GM21381 (cell line): ENCODE results near the gene IL20RA.

Experiments used
- ATAC-seq: cut with Tn5 transposase; IDR thresholded peaks from one replicate; pipeline ENCODE4 v1.9.1; 2021; ENCODE audit warnings: mild to moderate bottlenecking, moderate library complexity; ENCODE audit not compliant: unreplicated experiment

IL20RA gene

DNA sequence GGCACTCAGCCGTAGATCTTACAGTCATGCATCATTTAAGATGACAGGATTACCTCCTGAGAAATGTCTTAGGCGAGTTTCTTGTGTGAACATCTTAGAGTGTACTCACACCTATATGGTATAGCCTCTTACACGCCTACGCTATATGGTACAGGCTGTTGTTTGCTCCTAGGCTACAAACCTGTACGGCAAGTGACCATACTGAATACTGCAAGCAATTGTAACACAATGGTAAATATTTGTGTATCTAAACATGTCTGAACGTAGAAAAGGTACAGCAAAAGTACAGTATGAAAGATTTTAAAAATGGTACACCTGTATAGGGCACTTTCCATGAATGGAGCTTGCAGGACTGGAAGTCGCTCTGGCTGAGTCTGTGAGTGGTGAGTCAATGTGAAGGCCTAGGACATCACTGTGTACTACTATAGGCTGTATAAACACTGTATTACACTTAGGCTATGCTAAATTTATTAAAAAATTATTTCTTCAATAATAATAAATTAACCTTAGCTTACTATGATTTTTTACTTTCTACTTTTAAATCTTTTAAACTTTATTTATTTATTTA, 541 bp upstream of the IL20RA start:
- no peak for ATAC-seq

DNA sequence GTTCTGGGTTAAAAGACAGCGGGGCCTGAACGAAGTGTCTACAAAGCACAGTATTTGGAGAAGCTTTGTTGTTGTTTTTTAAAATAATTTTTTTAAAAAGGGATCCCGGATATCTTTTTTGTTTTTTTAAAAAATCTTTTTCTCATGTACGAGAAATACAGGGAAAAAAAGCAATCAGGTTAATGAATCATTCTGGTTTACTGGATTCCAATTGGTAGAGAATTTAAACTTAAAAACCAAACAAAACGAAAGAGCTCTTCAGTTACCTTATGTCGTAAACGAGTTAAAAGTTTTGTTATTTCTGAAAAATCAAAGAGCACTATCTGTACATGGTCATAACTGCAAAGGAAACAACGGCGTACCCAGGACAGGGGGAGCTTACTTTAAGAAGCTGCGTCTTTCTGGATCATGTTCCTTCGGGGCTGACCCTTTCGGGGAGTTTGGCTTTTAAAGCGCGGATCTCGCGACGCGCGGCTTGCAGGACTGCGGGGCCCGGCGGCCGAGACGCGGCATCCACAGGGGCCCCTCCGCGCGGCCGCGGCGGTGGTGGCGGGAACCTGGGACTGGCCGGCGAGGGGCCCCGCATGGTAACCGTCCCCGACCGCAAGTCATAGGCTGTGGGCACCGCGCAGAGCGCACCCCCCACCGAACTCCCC, 927 bp downstream of the IL20RA start:
- ATAC-seq = no peak

DNA sequence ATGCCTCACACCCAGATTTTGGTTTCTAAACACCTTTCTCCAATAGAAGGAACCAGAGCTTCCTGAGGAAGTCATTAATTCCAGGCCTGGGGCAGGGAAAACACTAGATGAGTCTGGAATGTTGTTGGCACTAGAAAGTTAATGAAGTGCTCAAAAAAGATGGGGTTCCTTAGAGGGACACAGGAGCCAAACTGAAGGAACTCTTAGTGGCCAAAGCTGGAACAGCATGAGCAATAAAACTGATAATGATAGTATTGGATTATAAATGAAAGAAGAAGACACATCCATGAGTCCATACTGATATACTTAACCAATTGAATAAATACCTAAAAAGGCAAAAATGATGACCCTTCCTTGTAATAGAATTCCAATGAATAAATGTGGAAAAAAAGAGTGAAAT, 4.4 kb downstream of the IL20RA start:
- ATAC-seq = no peak

DNA sequence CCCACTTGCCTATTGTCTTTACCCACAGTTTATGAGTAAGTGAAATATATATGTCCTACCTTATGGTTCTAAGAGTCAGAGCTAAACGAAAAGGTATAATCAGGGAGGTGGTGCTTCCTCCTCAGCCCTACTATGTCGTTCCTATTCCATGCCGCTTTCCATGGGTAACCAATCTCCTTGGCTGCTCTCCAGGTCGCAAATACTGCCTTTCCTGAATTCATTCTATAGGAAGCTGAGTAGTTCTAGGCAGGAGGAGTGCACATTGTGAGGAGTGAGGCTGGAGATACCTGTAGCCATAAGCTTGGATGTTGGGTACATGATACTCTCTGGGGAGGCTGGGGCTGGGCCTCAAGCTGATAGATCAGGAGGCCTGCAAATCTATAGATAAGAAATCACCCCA, 5.8 kb downstream of the IL20RA start:
- ATAC-seq = no peak

DNA sequence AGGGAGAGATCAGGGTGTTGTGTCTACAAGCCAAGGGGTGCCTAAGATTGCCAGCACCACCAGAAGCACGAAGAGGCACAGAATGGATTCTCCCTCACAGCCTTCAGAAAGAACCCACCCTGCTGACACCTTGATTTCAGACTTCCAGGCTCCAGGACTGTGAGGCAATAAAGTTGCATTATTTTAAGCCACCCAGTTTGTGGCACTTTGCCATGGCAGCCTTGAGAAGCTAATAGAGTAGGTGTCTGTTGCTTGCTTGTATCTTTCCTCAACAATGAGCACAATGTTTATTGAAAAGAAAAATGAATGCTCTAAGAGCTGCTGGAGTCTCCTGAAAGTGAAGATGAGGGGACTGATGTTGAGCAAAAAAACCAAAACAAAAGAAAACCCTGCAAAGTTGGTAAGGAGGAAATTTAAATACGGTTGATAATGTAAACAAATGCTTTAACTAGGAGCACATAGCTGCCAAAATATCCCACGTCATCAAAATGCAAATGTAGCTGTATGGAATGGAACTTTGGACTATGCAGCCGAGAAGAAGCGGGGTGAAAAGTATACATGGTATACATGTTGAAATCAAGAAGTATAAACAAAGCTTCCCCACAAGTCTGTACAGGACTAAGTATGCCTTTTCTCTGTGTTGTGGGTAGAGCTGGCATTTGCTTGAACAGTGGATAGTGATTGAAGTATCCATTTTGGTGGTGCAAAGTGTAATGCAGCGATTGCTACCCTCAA, 8.0 kb downstream of the IL20RA start:
- ATAC-seq = no peak

DNA sequence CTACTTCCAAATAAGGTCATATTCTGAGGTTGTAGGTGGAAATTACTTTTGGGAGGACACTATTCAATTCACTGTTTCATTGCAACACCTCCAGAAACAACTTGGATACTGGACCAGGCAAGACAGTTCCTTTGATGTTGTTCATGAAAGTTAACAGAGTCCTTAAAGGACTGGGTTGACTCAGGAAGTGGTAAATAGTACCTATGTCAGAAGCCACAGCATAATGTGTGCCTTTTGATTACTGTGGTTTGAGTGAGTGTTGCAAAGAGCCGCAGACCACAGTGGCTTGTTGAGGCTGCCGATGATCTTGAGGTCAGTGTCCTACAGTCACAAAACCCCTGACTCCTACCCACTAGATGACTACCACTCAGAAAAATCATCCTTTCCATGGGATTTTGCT, 10.9 kb downstream of the IL20RA start:
- ATAC-seq = peak; percentile 96

DNA sequence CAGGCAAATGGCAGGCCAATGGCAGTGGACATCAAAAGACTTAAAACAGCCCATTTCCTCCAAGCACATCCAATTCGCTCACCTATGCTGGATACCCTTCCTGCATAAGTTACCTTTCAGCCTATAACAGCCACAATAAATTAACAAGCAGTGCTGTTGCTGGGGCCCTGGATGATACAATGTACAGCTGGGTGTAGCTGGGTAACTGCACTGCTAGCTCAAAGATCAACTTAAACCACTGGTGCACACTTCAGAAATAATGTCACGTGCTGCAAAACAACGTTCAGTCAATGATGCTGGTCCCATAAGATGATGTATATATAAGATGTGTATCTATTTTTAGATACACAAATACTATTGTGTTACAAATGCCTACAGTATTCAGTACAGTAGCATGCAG, 13.6 kb downstream of the IL20RA start:
- no peak for ATAC-seq

DNA sequence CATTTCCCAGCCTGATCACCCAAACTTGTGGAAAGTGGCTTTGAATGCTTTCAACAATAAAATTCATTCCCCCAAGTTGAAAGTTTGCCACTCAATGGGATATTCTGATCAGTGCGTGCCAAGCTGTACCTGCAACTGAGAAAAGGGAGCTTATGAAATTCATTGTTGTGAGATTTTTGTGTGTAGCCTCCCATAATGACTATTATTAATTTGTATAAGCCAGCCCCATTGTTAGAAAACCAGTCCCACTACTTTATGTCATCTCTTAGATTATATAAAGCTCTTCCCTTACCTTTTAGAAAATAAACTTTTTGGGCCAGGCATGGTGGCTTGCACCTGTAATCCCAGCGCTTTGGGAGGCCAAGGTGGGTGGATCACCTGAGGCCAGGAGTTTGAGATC, 15.9 kb downstream of the IL20RA start:
- no peak for ATAC-seq

DNA sequence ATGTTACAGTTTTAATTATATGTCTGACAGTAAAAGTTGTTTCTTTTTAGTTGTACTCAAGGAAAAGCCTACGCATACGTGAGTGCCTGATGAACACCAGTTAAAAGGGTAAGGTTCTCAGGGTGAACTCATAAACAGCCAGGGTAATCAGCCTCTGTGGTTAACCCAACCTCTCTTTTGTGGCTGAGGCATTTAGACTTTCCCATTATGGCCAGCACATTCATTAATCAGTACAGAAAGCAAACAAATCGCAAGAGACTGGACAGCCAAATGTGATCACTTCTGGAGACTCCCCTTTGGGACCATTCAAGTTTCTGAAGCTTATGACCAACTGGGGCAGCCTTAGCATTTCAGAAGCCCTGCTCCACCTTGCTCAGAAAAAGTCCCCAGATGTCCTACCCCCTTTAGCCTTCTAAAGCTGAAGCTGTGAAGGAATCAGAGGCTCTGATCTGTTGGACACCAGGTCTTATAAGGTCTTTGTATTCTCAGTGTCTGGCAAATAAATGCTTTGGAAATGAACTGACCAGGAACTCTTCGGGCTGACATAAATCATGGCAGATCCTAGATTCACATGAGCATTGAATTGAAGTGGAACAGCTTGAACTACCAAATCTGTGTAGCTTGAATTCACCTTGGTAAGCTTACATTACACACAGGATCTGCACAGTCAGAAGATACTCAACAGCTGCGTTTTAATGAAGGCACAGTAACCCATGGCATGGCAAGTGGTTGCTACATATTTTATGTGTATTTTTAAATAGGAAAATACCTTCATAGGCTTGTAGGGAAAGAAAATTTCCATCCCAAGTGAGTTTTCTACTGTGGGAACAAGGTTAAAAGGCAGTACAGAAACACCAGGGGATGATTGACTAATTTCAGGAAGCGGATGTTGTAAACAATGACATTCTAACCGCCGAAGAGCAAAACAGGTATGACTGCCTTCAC, 18.7 kb downstream of the IL20RA start:
- ATAC-seq = no peak

DNA sequence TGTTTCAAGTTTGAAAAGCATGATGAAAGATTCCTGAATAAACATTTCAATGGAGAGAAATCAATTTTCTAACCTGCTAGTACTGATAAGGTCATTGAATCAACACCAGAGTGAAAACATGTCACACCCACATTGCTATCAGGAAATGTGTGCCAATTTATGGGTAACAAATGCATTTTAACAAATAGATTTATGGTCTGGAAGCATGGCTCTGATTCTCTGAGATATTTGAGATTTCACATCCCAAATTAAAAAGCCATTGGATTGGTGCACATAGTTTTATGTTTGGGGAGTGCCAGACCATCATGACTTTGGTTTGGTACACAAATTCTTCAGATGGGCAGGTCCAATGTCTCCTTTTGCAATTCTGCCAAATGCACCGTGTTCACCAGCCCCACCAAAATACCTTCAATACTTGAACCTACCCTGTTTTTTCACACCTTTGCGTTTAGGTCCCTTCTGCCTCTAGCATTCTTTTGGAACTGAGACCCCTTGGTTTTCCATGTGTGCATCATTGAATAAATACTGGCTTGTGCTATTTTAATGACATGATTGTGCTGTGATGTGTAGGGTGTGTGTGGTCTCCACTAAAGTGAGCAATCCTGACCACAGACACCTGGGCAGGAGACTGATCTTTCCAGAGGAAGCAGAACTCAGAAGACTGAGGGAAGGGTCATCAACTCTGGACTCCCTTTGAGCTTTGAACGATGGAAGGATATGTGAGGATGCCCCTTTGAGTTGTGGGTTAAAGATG, 20.4 kb downstream of the IL20RA start:
- no peak for ATAC-seq

DNA sequence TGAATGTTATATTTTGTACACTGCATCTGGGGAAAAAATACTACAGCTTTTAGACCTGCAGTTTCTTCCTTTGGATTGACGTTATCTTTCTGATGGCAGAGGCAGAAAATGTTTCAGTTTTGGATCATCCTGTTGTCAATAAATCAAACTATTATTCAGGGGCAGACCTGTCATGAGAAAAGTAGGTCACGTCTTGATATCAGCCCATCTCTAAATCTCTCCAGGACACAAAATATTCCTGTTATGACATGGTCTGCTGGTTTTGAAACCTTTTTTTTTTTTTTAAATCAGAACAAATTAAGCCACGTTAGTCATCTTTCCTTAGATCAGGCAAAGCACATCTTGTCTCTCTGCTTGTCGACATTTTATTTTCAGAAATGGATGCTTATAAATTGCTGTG, 24.0 kb downstream of the IL20RA start:
- no peak for ATAC-seq

DNA sequence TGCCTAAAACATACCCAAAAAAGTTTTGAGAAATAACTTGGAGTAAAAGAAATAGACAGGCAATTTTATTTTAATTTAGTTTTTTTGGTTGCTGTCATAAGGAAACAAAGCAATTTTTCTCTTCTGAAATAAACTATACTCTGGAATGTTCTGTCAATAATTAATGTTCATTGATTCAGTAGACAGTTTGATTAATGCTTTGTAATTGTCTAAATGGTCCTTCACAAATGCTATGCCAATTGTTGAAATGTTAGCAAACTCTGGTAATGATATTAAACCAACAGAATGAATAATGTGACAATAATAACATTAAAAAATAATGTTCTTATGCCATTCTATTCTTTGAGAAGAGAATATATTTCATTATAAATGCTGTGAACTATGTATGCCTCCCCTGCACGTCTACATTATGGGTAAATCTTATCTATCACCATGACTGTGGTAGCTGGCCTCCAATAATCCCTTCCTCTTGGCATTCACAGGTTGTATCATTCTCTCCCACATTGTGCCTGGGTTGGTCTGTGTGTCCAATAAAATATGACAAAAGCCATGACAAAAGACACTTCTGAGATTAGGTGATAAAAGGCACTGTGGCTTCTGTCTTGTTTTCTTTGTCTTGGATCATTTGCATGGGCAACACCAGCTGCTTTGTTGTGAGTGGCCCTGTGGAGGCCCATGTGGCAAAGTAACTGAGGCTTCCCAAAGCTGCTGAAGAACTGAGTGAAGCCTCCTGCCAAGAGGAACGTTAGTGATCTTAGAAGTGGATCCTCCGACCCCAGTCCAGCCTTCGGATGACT, 25.1 kb downstream of the IL20RA start:
- no peak for ATAC-seq

DNA sequence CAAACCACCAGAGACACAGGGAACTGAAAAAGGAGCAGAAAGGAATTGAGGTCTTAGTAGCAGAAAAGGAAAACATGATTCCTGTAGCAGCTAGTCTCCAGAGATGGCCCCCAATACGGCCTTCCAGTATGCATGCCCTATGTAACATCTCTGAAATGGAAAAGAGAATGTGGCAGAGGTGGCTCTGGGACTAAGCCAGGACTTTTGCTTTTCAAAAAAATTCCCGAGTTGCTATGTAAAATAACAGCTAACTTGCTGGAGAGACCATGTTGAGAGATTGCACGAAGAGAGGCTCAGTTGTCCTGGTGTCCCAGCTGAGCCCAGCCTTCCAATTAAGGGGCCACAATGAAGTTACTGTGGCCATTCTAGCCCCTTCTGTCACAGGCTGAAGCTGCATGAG, 27.7 kb downstream of the IL20RA start:
- ATAC-seq = no peak

DNA sequence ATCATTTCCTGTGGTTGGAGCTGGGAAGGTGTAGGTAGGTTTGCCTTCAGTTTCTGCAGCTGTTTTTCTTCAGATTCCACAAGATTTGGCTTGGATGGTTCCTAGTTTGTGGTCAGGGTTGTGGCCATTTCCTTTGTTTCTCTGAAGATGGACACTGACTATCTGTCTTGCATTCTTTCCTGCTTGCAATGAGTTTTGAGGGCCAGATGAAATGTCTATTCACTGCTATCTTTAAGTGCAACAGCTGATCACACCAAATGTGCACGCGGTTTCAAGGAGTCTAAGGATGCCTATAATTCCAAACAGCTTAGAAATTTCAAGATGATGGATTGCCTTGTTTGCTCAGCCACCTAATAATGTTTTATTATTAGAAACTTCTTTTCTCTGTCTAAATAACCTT, 28.4 kb downstream of the IL20RA start:
- ATAC-seq = no peak

DNA sequence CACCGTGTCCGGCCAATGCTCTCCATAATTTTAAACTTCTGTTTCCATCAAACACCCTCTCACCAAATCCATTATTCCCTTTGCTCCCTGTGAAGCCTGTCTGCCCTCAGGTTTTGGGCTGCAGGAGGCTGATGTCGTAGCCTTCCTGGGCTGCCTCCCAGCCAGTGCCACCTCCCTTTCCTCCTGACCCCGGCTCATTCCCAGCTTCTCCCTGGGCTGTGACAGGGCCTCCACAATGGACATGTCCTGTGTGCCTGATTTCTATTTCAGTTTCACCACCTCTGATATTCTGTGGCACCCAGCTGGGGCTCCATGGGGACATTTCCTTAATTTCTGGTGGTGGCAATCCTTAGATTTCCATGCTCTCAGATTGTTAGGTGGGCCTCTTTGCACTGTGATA, 28.8 kb downstream of the IL20RA start:
- ATAC-seq = no peak

DNA sequence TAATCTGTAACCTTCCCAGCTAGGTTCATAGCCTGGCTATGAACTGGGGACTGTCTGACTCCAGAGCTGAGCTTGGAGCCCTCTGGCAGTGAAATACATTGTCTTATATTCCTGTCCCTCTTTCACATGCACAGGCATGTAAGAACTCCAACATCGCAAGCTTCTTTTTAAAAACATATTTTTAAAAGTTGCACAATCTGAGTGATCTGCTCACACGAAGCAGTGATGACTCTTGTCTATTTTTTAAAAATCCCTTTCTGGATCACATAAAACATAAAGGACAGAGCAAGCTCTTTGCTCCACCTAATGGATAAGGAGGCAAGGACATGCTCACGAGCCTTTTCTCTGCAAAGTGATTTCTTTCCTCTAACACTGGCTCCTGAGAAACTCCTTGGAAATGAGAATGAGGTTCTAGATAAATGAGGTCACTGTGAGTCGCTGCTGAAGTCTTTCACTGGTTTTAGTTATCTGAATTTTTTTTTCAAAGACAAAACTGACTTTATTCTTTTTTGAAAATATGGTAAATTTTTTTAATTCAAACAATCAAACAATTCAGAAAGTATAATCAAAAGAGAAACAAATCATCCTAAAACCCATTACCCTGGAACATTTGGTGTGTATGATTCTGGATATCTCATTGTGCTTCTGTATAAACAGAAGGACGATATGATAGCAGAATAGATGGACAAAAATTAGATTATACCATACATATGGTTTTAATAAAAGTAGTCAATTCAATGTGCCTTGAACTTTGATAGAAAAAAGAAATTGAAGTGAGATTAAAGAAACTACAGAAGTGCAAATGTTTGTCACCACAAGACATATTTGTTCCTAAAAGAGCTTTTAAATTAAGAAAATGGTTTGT, 30.8 kb downstream of the IL20RA start:
- no peak for ATAC-seq

DNA sequence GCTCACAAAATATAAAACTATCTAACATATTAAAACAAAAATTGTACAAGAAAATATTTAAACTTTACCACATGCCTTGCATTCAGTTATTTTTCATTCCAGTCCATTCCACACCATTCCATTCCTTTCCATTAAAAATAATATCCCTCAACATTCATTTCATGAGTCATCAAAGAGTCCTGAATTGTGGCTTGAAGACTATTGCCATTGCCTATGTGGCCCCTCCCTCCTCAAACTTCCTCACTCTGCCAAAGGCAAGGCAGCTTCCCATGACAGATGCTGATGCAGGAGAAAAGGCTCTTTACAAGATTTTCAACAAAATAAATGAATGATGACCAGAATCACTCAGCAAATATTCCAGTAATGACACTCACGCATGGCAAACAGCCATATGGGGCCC, 31.7 kb downstream of the IL20RA start:
- no peak for ATAC-seq

DNA sequence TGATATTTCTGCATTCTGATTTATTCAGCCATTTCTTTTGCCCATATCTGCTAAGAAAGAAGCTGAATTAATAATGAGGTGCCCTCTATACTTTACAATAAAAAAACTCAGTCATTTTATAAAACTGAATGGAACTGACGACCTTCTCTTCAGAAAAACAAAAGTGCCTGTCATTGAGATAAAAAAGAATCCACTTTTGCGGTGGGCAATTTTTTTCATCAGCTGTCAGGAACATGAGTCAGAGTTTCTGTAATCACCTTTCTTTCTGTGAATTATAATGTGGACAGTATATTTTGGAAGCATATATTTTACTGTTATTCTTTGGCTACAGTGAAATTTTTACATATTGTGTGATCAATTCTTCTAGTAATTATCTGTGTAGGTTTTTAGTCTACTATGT, 33.4 kb downstream of the IL20RA start:
- ATAC-seq = no peak

DNA sequence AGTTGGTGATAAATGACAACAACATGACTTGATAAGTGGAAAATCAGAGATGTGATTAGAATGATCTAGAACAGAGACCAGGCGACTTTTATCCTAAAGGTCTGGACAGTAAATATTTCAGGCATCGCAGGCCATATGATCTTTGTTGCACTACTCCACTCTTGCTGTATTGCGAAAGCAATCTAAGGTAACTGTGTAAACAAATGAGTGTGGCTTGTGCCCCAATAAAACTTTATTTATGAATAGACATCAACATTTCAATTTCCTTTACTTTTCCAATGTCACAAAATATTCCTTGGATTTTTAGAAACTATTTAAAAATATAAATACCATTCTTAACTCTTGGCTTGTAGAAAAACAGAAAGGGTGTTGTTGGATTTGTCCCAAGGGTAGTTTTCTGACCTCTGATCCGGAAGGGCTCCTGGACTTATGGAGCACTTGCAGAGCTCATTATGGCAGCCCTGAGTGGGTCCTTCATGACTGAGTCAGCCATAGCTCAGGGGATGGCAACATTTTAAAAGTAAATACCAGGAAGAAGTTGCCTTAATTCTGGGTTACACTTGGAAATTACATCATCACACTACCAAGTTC, 34.5 kb downstream of the IL20RA start:
- no peak for ATAC-seq
